HEK293 (cell line): ENCODE results near the gene ZNF664.
A peak's percentile ranks its signal among the peaks of the same experiment; 100 is the strongest.

ENCODE experiments used
- CTCF ChIA-PET: fragments of 350-600 bp; formaldehyde crosslinking; extraction: SDS; loops from one replicate; lab custom pipeline; 2021; ENCODE audit warnings: antibody characterized with exemption; lab: Yijun Ruan, JAX
- POLR2A ChIA-PET: fragments of 300-600 bp; formaldehyde crosslinking; extraction: SDS; loops from one replicate; lab custom pipeline; 2020; ENCODE audit warnings: antibody characterized with exemption, inconsistent platforms; lab: Yijun Ruan, JAX
- H3K27ac ChIP-seq: fragments of 200-500 bp; sonication (Bioruptor generic); 2 replicates; pipeline ENCODE4 v1.5.1; 2014; ENCODE audit warnings: low read depth, low read length, control low read depth, inconsistent platforms; ENCODE audit errors: extremely low read depth
- H3K36me3 ChIP-seq, 2 experiments: fragments of 200-500 bp in 1 of 2; sonication (Bioruptor generic) in 1 of 2; 1 replicate in 1 of 2; 2 replicates in 1 of 2; pipeline ENCODE4 v1.5.1; 2014 to 2017; ENCODE audit warnings: inconsistent platforms in 2 of 2, low read length in 2 of 2; ENCODE audit not compliant: control insufficient read depth in 2 of 2, insufficient read depth in 1 of 2
- H3K4me1 ChIP-seq: fragments of 200-500 bp; sonication (Bioruptor generic); 2 replicates; pipeline ENCODE4 v1.5.1; 2014; ENCODE audit warnings: mild to moderate bottlenecking, low read length, inconsistent platforms; ENCODE audit not compliant: control insufficient read depth, insufficient read depth
- H3K4me3 ChIP-seq: 2 replicates; pipeline ENCODE4 v1.5.1; 2011; ENCODE audit warnings: low read depth, mild to moderate bottlenecking, control low read depth, low read length, moderate library complexity
- H3K9me3 ChIP-seq: fragments of 200-500 bp; sonication (Bioruptor generic); 2 replicates; pipeline ENCODE4 v1.5.1; 2014; ENCODE audit warnings: low read depth, low read length, inconsistent platforms; ENCODE audit not compliant: control insufficient read depth, insufficient read depth
- FEZF1 ChIP-seq: fragments of 450-650 bp; formaldehyde crosslinking; IDR thresholded peaks from 2 replicates; pipeline ENCODE4 v1.5.1; 2016; ENCODE audit warnings: missing biosample characterization, missing genetic modification characterization
- GLI4 ChIP-seq: fragments of 450-650 bp; formaldehyde crosslinking; IDR thresholded peaks from 2 replicates; pipeline ENCODE4 v1.5.1; 2016; ENCODE audit warnings: missing biosample characterization, missing genetic modification characterization
- IKZF3 ChIP-seq: fragments of 450-650 bp; IDR thresholded peaks from 2 replicates; pipeline ENCODE4 v1.5.0; 2018; ENCODE audit warnings: missing biosample characterization, mild to moderate bottlenecking, missing genetic modification characterization, moderate library complexity
- KLF1 ChIP-seq: fragments of 450-650 bp; formaldehyde crosslinking; IDR thresholded peaks from 2 replicates; pipeline ENCODE4 v1.5.1; 2016; ENCODE audit warnings: missing biosample characterization, missing genetic modification characterization
- MYNN ChIP-seq: fragments of 450-650 bp; formaldehyde crosslinking; IDR thresholded peaks from 2 replicates; pipeline ENCODE4 v1.5.1; 2016; ENCODE audit warnings: missing biosample characterization, missing genetic modification characterization, borderline replicate concordance
- MZF1 ChIP-seq: fragments of 450-650 bp; formaldehyde crosslinking; IDR thresholded peaks from 2 replicates; pipeline ENCODE4 v1.5.1; 2017; ENCODE audit warnings: missing biosample characterization, missing genetic modification characterization, borderline replicate concordance
- SP7 ChIP-seq: fragments of 450-650 bp; formaldehyde crosslinking; IDR thresholded peaks from 2 replicates; pipeline ENCODE4 v1.5.1; 2016; ENCODE audit warnings: missing biosample characterization, missing genetic modification characterization
- WT1 ChIP-seq: fragments of 450-650 bp; formaldehyde crosslinking; IDR thresholded peaks from 2 replicates; pipeline ENCODE4 v1.5.1; 2016; ENCODE audit warnings: missing biosample characterization, missing genetic modification characterization
- ZBTB8A ChIP-seq: fragments of 450-650 bp; formaldehyde crosslinking; IDR thresholded peaks from 2 replicates; pipeline ENCODE4 v1.5.1; 2016; ENCODE audit warnings: missing biosample characterization, missing genetic modification characterization
- ZFP37 ChIP-seq: fragments of 450-650 bp; formaldehyde crosslinking; IDR thresholded peaks from 2 replicates; pipeline ENCODE4 v1.5.1; 2016; ENCODE audit warnings: missing biosample characterization, missing genetic modification characterization
- ZFP69B ChIP-seq: fragments of 450-650 bp; formaldehyde crosslinking; IDR thresholded peaks from 2 replicates; pipeline ENCODE4 v1.5.1; 2016; ENCODE audit warnings: missing biosample characterization, missing genetic modification characterization
- ZIC2 ChIP-seq: fragments of 450-650 bp; formaldehyde crosslinking; IDR thresholded peaks from 2 replicates; pipeline ENCODE4 v1.5.1; 2016; ENCODE audit warnings: missing biosample characterization, missing genetic modification characterization
- ZNF221 ChIP-seq: fragments of 450-650 bp; formaldehyde crosslinking; IDR thresholded peaks from 2 replicates; pipeline ENCODE4 v1.5.1; 2017; ENCODE audit warnings: missing biosample characterization, missing genetic modification characterization, borderline replicate concordance
- ZNF23 ChIP-seq: fragments of 450-650 bp; formaldehyde crosslinking; IDR thresholded peaks from 2 replicates; pipeline ENCODE4 v1.5.1; 2016; ENCODE audit warnings: missing biosample characterization, missing genetic modification characterization, borderline replicate concordance
- ZNF248 ChIP-seq: fragments of 450-650 bp; formaldehyde crosslinking; IDR thresholded peaks from 2 replicates; pipeline ENCODE4 v1.5.1; 2017; ENCODE audit warnings: missing biosample characterization, missing genetic modification characterization
- ZNF473 ChIP-seq: fragments of 450-650 bp; formaldehyde crosslinking; IDR thresholded peaks from 2 replicates; pipeline ENCODE4 v1.5.1; 2017; ENCODE audit warnings: missing biosample characterization, missing genetic modification characterization
- ZNF501 ChIP-seq: fragments of 450-650 bp; formaldehyde crosslinking; IDR thresholded peaks from 2 replicates; pipeline ENCODE4 v1.5.1; 2016; ENCODE audit warnings: missing biosample characterization, missing genetic modification characterization
- ZNF596 ChIP-seq: fragments of 450-650 bp; IDR thresholded peaks from 2 replicates; pipeline ENCODE4 v1.5.0; 2018; ENCODE audit warnings: missing biosample characterization, mild to moderate bottlenecking, missing genetic modification characterization, moderate library complexity
- ZNF701 ChIP-seq: fragments of 450-650 bp; formaldehyde crosslinking; IDR thresholded peaks from 2 replicates; pipeline ENCODE4 v1.5.1; 2016; ENCODE audit warnings: missing biosample characterization, missing genetic modification characterization
- ZNF76 ChIP-seq: fragments of 450-650 bp; formaldehyde crosslinking; IDR thresholded peaks from 2 replicates; pipeline ENCODE4; 2016; ENCODE audit warnings: low read depth, missing biosample characterization, missing genetic modification characterization, borderline replicate concordance
- ZNF792 ChIP-seq: fragments of 450-650 bp; formaldehyde crosslinking; IDR thresholded peaks from 2 replicates; pipeline ENCODE4 v1.5.1; 2016; ENCODE audit warnings: missing biosample characterization, missing genetic modification characterization
- TF ChIP-seq, protein P1 (sequence below): sonication (generic); formaldehyde crosslinking; IDR thresholded peaks from 2 replicates; pipeline ENCODE4 v1.8.1; 2022; ENCODE audit warnings: mild to moderate bottlenecking, moderate library complexity, missing genetic modification reagents
- TF ChIP-seq, protein P2 (sequence below): fragments of 450-650 bp; formaldehyde crosslinking; IDR thresholded peaks from 2 replicates; pipeline ENCODE4 v1.5.1; 2017; ENCODE audit warnings: missing biosample characterization, missing genetic modification characterization
- TF ChIP-seq, protein P3 (sequence below): fragments of 450-650 bp; formaldehyde crosslinking; IDR thresholded peaks from 2 replicates; pipeline ENCODE4 v1.5.1; 2016; ENCODE audit warnings: missing biosample characterization, missing genetic modification characterization

Gene ZNF664

DNA sequence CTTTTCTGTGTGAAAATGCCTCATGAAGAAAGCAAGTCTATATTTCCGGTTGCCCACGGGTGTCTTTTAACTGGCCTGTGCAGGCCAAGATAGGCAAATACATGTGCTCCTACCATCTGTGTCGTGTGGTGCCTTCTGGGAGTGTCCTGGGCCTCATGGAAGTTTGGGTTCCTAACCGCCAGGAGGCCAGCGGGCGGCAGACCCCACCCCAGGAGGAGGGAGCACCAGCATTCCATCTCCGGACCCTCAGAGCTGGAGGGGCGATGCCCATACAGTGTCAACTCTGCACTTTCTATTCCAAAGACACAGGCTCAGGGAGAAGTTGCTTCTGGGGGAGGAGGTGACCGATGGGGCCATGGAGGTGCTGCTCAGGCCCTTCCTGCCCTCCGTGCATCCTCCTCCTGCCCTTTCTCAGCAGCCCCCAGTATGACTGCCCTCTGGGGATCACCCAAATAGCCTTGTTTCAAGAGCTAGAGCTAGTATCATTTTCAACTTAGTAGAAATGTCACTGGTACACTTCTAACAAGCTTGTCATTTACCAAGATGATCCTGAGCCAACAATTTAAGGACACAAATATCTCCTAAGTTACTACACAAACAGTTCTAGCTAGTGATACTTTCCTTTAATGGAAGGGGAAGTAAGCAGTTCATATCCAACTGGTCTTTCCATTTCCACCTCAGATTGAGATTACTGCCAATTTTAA lies 18.2 kb upstream of the ZNF664 start (continued):
- no peak for TF ChIP-seq KLF1 (tag by site-specific recombination)
- TF ChIP-seq GLI4 (tag by site-specific recombination) = no peak
- no peak for TF ChIP-seq ZNF248 (tag by site-specific recombination)
- TF ChIP-seq, protein P1, sequence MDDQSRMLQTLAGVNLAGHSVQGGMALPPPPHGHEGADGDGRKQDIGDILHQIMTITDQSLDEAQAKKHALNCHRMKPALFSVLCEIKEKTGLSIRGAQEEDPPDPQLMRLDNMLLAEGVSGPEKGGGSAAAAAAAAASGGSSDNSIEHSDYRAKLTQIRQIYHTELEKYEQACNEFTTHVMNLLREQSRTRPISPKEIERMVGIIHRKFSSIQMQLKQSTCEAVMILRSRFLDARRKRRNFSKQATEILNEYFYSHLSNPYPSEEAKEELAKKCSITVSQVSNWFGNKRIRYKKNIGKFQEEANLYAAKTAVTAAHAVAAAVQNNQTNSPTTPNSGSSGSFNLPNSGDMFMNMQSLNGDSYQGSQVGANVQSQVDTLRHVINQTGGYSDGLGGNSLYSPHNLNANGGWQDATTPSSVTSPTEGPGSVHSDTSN = no peak
- no peak for TF ChIP-seq ZNF501 (tag by site-specific recombination)
- no peak for TF ChIP-seq ZNF701 (tag by site-specific recombination)
- TF ChIP-seq FEZF1 (tag by site-specific recombination) = no peak

DNA sequence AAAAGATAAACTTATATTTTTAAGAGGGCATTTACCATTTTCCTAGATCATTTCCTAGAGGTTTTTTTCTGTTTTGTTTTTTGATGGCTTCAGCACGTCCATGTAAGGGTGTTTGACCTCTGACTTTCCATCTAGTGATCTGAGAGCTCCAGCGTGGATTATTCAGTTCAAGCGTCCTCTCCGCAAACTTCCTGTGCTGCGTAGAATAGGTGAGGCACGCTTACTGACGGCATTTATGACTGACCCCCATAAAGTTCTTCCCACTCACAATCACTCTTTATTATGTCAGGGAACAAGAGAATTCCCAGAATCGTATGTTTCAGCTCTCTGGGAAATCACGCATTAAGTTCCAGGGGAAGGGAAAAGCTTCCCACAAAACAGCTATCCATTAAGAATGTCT lies 16.8 kb upstream of the ZNF664 start:
- H3K36me3 ChIP-seq = no peaks in the 10 kb centered on the region
- ChIA-PET CTCF (interaction anchor here (0.6 to 0.8 kb wide), 2 partner anchors 17 to 846 kb away, joined by 3 read pairs; no protein-coding TSS in a partner anchor), POLR2A (no interaction called here)
- no peaks in the 10 kb centered on the region for H3K9me3 ChIP-seq
- H3K4me3 ChIP-seq = no peak overlapping the region
- H3K27ac ChIP-seq = no peak overlapping the region
- peaks cover 7% of the 10 kb centered on the region; the same call in 1 of the 2 replicates for H3K4me1 ChIP-seq
- TF ChIP-seq ZNF221 (tag by site-specific recombination) (no peak), ZFP37 (no peak), ZNF23 (tag by site-specific recombination) (no peak), ZIC2 (tag by site-specific recombination) (no peak), MZF1 (tag by site-specific recombination) (no peak), ZNF473 (tag by site-specific recombination) (no peak), ZNF792 (no peak), SP7 (no peak), ZNF596 (tag by site-specific recombination) (no peak), IKZF3 (tag by site-specific recombination) (no peak)
- TF ChIP-seq, protein P2, sequence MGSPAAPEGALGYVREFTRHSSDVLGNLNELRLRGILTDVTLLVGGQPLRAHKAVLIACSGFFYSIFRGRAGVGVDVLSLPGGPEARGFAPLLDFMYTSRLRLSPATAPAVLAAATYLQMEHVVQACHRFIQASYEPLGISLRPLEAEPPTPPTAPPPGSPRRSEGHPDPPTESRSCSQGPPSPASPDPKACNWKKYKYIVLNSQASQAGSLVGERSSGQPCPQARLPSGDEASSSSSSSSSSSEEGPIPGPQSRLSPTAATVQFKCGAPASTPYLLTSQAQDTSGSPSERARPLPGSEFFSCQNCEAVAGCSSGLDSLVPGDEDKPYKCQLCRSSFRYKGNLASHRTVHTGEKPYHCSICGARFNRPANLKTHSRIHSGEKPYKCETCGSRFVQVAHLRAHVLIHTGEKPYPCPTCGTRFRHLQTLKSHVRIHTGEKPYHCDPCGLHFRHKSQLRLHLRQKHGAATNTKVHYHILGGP (tag by site-specific recombination) = no peak
- TF ChIP-seq, all 188 proteins: peak for 0

DNA sequence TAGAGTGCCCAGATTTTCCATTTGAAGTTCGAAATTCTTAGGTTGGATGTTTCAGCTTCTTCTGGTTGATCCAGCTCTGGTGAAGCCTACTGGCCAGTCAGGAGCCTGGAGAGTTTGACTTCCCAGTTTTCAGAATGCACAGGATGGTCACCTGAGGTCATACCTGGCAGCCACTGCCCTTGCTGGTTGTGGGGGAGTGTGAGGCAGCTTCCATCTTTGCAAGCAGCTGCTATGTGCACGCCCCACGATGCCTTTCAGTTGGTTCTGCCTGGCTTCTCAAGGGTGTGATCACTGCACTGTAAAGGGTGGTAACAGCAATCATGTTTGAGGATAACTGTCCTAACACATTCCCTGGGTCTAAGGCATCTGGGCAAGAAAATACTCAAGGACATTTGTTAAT lies 15.8 kb upstream of the ZNF664 start:
- Histone ChIP-seq H3K27ac (no peak overlapping the region), H3K9me3 (no peaks in the 10 kb centered on the region), H3K36me3 (no peaks in the 10 kb centered on the region), H3K4me3 (no peak overlapping the region), H3K4me1 (peaks cover 5% of the 10 kb centered on the region; the same call in 1 of the 2 replicates)
- CTCF ChIA-PET = interaction anchor here (0.6 kb wide), 1 partner anchor 123 kb away, joined by 3 read pairs; no protein-coding TSS in a partner anchor
- POLR2A ChIA-PET = no interaction called here
- TF ChIP-seq MYNN (tag by site-specific recombination) = no peak
- TF ChIP-seq, protein P3, sequence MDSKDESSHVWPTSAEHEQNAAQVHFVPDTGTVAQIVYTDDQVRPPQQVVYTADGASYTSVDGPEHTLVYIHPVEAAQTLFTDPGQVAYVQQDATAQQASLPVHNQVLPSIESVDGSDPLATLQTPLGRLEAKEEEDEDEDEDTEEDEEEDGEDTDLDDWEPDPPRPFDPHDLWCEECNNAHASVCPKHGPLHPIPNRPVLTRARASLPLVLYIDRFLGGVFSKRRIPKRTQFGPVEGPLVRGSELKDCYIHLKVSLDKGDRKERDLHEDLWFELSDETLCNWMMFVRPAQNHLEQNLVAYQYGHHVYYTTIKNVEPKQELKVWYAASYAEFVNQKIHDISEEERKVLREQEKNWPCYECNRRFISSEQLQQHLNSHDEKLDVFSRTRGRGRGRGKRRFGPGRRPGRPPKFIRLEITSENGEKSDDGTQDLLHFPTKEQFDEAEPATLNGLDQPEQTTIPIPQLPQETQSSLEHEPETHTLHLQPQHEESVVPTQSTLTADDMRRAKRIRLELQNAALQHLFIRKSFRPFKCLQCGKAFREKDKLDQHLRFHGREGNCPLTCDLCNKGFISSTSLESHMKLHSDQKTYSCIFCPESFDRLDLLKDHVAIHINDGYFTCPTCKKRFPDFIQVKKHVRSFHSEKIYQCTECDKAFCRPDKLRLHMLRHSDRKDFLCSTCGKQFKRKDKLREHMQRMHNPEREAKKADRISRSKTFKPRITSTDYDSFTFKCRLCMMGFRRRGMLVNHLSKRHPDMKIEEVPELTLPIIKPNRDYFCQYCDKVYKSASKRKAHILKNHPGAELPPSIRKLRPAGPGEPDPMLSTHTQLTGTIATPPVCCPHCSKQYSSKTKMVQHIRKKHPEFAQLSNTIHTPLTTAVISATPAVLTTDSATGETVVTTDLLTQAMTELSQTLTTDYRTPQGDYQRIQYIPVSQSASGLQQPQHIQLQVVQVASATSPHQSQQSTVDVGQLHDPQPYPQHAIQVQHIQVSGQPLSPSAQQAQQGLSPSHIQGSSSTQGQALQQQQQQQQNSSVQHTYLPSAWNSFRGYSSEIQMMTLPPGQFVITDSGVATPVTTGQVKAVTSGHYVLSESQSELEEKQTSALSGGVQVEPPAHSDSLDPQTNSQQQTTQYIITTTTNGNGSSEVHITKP = peak; percentile 44; the same call in 1 of the 2 replicates
- TF ChIP-seq WT1 (tag by site-specific recombination) = no peak
- TF ChIP-seq ZBTB8A (tag by site-specific recombination) = no peak
- TF ChIP-seq ZFP69B (tag by site-specific recombination) = no peak
- no peak for TF ChIP-seq ZNF76 (tag by site-specific recombination)
- TF ChIP-seq, all 188 proteins: peak for 1
